Raji (cell line): ENCODE measurements around the gene SYNGAP1.

Experiments
- POLR2A ChIP-seq: IDR thresholded peaks from 2 replicates; pipeline ENCODE4 v1.6.1; 2011; ENCODE audit warnings: low read depth, low read length, control low read depth; ENCODE audit not compliant: insufficient read depth

SYNGAP1 gene

GRCh38 chr6:33440649-33441309 is 20.9 kb downstream of the SYNGAP1 start:
- no peak for TF ChIP-seq POLR2A

- no peak for TF ChIP-seq POLR2A
Measured at GRCh38 chr6:33441457-33441856, 21.6 kb downstream of the SYNGAP1 start.

DNA sequence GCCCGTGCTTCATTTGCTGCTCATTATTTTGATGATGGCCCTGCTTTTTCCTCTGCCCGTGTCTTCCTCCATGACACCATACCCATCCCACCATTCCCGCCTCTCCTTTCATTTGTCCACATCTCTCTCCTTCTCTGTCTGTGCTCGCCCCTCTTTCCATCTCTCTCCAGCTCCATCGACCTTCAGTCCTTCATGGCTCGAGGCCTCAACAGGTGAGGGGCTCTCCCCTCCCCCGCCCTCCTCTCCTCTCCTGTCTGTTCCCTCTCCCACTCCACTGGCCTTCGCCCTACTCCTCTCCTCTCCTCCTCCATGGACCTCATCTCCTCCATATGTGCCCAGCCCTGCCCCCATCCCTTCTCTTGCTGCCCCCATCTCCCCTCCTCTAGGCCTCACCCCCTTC is 22.4 kb downstream of the SYNGAP1 start:
- TF ChIP-seq POLR2A = no peak

- no peak for TF ChIP-seq POLR2A
Measured at GRCh38 chr6:33443025-33443424, 23.2 kb downstream of the SYNGAP1 start.

DNA sequence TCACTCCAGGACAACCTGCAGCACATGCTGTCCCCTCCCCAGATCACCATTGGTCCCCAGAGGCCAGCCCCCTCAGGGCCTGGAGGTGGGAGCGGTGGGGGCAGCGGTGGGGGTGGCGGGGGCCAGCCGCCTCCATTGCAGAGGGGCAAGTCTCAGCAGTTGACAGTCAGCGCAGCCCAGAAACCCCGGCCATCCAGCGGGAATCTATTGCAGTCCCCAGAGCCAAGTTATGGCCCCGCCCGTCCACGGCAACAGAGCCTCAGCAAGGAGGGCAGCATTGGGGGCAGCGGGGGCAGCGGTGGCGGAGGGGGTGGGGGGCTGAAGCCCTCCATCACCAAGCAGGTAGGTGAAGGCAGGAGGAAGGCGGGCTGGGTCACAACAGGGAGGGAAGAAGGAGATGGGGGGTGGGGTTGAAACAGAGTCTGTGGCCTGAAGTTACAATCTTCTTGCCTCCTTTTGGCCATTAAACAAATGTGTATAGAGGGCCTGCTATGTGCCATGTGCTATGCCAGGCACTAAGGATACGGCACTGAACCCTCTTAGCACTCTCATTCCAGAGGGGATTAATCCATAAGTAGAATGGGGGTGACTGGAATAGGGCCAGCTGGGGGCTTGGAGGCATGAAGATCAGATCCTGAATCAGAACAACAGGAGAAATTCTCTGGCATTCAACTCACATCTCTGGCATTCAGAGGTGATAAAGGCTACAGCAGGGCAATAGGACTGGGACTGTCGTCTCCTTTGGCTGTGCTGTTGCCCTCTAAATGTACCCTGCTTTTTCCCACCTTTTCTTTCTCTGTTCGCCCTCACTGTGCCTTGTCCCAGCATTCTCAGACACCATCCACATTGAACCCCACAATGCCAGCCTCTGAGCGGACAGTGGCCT is 24.0 kb downstream of the SYNGAP1 start:
- TF ChIP-seq POLR2A = no peak

DNA sequence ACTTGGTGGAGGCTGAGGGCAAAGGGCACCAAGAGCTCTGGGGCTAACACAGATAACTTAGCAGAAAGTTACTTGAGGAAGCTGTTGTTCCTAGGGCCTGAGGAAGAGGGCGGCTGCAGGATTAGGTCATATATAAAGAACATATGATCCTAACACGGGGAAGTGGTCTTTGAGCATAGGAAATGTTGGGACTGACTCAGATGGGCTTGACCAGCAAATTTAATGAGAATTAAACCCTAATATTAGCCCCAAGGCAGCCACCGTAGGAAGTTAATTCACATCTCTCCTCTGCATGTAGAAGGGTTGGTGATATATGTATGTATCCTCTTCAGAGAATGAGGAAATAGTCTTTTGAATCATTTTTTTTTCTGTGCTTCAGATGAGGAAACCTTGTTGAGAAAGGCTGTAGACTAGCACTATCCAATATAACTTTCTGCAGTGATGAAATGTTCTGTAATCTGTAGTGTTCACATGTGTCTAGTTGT is 25.3 kb downstream of the SYNGAP1 start:
- TF ChIP-seq POLR2A = no peak

DNA sequence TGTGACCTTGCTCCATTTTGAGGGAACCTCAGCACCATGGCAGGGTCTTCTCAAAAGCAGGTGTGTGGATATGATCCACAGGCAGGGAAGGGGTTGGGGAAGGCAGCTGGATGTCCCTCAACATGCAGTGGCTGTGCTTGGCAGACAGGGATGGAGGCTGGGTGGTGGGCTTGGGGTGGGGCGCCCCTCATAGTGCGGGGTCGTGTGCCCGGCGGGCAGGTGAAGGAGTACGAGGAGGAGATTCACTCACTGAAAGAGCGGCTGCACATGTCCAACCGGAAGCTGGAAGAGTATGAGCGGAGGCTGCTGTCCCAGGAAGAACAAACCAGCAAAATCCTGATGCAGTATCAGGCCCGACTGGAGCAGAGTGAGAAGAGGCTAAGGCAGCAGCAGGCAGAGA is 26.5 kb downstream of the SYNGAP1 start:
- TF ChIP-seq POLR2A = no peak

GRCh38 chr6:33450434-33450833 is 30.6 kb downstream of the SYNGAP1 start:
- no peak for TF ChIP-seq POLR2A

DNA sequence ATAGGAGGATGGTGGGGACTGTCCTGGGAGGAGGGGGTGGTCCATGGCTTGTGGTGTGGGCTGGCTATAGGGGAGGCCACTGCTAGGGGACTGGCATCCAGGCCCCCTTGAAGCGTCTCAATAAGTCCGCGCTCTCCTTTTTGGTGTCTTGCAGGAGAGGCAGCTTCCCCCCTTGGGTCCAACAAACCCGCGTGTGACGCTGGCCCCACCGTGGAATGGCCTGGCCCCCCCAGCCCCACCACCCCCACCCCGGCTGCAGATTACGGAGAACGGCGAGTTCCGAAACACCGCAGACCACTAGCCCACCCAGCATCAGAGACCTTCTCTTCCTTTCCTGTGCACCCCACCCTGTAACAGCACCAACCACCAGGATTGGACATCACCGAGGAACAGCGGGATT is 31.7 kb downstream of the SYNGAP1 start:
- no peak for TF ChIP-seq POLR2A

- TF ChIP-seq POLR2A = no peak
Measured at GRCh38 chr6:33452496-33452895, 32.6 kb downstream of the SYNGAP1 start.

DNA sequence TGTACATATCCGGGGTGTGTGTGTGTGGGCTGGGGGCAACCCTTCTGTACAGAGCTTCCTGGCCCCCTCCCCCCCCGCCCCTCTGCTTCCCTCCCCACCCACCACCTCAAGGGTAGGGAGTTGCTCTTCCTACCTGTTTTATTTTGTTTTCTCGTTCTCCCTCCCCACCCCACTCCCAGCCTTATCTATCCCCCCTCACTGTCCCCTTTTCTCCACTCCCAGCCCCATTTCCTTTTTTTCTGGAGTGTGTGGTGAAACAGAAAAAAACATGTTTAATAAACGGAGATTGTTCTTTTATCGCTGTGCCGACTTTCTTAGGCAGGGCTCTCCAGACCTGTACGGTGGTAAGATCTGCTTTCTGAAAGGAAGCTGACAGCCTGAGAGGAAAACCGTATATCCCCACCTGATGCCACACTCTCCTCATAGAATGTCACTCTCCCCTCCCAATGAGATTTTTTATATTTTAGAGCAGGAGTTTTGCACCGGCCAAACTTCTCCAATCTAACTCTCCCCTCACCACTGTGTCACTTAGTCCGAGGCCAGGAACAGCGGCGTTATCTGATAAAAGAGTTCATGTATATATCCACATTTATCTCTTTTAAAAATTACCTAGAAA is 33.6 kb downstream of the SYNGAP1 start:
- TF ChIP-seq POLR2A = no peak

- TF ChIP-seq POLR2A = peak; percentile 93
Measured at GRCh38 chr6:33454009-33454946, 34.4 kb downstream of the SYNGAP1 start, which contains the start of gene ZBTB9. Gene ZBTB9, plus strand, starts transcription at chr6:33454576. Its CDS starts 525 bp downstream, at chr6:33455101.

- no peak for TF ChIP-seq POLR2A
Measured at GRCh38 chr6:33455051-33455450, 35.2 kb downstream of the SYNGAP1 start.

DNA sequence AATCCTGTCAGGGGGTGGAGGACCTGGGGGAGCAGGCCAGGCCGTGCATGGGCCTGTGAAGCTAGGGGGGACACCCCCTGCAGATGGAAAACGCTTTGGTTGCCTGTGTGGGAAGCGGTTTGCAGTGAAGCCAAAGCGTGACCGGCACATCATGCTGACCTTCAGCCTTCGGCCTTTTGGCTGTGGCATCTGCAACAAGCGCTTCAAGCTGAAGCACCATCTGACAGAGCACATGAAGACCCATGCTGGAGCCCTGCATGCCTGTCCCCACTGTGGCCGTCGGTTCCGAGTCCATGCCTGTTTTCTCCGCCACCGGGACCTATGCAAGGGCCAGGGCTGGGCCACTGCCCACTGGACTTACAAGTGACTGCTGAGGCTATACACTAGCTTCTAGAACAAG is 36.3 kb downstream of the SYNGAP1 start:
- no peak for TF ChIP-seq POLR2A

- no peak for TF ChIP-seq POLR2A
Measured at GRCh38 chr6:33458676-33459075, 38.8 kb downstream of the SYNGAP1 start.
